ENCODE data around the gene DSP.

The DSP gene, protein sequence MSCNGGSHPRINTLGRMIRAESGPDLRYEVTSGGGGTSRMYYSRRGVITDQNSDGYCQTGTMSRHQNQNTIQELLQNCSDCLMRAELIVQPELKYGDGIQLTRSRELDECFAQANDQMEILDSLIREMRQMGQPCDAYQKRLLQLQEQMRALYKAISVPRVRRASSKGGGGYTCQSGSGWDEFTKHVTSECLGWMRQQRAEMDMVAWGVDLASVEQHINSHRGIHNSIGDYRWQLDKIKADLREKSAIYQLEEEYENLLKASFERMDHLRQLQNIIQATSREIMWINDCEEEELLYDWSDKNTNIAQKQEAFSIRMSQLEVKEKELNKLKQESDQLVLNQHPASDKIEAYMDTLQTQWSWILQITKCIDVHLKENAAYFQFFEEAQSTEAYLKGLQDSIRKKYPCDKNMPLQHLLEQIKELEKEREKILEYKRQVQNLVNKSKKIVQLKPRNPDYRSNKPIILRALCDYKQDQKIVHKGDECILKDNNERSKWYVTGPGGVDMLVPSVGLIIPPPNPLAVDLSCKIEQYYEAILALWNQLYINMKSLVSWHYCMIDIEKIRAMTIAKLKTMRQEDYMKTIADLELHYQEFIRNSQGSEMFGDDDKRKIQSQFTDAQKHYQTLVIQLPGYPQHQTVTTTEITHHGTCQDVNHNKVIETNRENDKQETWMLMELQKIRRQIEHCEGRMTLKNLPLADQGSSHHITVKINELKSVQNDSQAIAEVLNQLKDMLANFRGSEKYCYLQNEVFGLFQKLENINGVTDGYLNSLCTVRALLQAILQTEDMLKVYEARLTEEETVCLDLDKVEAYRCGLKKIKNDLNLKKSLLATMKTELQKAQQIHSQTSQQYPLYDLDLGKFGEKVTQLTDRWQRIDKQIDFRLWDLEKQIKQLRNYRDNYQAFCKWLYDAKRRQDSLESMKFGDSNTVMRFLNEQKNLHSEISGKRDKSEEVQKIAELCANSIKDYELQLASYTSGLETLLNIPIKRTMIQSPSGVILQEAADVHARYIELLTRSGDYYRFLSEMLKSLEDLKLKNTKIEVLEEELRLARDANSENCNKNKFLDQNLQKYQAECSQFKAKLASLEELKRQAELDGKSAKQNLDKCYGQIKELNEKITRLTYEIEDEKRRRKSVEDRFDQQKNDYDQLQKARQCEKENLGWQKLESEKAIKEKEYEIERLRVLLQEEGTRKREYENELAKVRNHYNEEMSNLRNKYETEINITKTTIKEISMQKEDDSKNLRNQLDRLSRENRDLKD (N-terminal part only)

DNA sequence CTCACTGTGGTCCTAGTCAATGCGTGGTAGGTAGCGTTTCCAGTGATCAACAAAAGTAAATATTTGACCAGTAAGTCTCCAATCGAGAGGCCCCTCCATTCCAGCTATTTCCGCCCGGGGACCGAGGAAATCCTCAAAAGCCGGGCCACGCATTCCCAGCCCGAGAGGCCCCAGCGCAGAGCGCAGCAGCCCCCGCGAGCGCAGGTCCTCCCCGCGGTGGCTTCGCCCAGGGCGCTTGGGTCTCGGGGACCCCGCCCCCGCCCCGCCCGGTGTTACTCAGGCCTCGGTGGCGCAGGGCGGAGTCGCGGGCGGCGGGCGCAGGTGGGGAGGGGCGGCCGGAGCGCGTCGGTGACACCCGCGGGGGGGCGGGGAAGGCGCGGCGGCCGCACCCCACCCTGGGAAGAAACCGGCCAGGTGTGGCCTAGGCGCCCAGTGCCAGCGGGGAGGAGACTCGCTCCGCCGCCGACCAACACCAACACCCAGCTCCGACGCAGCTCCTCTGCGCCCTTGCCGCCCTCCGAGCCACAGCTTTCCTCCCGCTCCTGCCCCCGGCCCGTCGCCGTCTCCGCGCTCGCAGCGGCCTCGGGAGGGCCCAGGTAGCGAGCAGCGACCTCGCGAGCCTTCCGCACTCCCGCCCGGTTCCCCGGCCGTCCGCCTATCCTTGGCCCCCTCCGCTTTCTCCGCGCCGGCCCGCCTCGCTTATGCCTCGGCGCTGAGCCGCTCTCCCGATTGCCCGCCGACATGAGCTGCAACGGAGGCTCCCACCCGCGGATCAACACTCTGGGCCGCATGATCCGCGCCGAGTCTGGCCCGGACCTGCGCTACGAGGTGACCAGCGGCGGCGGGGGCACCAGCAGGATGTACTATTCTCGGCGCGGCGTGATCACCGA lies at the start of gene DSP:
Gene DSP (plus strand): TSS at position 497 of the 890 bp plus-strand sequence. CDS start 245 bp downstream, at position 742.
- DNase-seq (ENCODE audit: low read depth in 2 of 3, low spot score in 2 of 3), result peak in 1 of 3 experiments; percentile 9

DNA sequence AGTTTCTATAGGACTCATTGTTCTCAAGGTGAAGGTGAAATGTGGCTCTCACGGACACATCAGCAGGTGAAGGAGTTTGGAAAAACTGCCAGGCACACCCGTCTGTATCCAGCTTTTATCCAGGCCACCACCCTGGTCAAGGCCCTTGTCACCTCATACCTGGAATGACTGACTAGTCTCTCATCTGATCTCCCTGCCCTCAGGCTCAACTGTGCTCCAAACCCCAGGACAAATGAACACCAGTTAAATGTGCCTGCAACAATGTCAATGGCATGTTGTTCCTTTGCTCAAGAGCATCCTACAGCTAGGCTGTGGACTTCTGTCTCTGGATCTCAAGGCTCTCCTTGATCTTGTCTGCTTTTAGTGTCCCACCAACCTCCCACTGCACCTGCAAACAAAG lies 47.6 kb upstream of the DSP start:
- DNase-seq (ENCODE audit: low read depth in 2 of 3, low spot score in 2 of 3), result no peak

DNA sequence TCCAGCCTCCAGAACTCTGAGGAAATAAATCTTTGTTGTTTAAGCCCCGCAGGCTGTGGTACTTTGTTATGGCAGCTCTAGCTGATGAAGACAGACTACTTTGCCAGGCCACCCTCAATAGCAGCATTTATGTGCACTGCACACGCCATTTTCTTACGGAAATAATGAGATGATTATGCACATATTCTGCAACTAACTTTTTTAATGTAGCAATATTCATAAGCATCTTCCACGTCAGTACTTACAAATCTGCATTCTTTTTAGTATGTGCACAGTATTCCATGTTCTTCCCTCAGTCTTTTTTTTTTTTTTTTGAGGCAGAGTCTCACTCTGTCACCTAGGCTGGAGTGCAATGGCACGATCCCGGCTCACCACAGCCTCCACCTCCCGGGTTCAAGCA lies 46.8 kb upstream of the DSP start:
- DNase-seq (ENCODE audit: low read depth in 2 of 3, low spot score in 2 of 3), result no peak

DNA sequence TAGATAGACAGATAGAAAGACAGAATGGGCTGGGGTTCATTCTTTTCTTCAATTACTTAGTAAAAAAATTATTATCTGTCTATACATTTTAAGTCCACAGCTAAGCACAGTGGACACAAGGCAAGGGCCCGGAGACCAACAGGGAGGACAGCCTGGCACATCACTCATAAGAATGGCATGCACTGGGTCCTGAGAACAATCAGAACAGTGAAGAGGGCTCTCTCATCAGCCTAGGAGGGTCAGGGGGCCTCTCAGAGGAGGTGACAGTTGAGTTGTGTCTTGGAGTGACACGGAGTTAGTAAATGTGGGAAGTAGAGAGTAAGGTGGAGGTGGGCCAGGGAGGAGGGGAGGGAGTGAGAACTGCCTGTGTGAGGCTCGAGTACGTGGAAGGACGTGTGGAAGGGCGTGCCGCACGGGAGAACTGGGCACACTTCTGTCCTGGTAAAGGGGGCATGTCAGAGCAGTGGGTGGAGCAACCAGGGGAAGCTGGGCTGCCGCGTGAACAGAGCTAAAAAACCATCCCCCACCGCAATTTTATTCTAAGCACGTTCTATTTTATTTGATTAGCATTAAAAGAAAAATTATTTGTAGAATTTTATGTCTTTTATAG lies 45.1 kb upstream of the DSP start:
- DNase-seq (ENCODE audit: low read depth in 2 of 3, low spot score in 2 of 3), result no peak

DNA sequence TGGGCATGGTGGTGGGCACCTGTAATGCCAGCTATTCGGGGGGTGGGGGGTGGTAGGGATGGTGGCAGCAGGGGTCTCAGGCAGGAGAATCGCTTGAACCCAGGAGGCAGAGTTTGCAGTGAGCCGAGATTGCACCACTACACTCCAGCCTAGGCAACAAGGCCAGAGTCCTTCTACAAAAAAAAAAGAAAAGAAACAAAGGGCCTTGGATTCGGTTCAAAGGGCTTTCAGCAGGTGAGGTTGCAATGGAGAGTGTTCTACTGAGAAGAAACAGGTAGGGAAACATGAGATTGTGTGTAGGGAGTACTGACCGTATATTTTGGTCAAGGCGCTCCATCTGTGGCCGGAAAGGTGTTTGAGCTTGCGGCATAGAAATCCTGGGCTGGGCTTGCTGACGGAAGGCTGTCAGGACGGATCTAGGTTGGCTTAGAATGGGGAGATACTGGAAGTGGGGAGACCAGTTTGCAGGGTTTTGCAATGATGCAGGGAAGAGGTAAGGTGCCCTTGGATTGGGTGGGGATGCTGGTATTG lies 40.7 kb upstream of the DSP start:
- DNase-seq (ENCODE audit: low read depth in 2 of 3, low spot score in 2 of 3), result no peak

DNA sequence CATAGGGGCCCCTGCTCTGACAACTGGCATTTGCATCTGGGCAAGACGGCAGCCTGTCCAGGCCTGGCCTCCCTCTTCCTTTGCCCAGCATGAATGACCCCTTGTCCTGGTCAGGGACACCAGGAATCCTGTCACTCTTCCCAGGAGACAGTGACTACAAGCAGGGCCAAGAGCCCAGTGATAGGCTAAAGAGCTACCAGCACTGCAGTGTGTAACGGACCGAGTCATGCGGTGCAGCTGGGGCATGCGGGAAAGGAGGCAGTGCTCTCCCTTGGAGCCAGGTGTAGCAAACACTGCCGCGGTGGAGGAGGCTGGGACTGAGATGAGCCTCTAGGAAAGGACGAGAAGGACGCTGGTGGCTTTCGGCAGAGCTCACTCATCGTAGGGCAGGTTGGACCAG lies 38.7 kb upstream of the DSP start:
- no peak for DNase-seq (ENCODE audit: low read depth in 2 of 3, low spot score in 2 of 3)

DNA sequence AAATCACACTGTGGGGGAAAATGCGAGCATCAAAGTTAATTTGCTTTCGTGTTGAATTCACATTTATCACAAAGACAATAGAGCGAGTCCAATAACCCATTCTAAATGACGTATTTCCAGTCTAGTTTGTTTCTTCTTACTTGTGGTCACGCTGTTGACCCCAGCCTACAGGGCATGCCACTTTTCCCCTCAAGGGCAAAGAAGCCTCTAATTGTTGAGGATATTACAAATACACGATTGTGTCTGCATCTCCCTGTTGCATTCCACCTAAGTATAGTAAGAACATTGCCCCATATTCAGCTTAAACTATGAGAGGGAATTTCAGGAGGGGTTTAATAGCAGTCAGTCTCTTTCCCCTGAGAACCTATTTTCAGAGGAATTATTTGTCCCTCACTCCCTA lies 37.4 kb upstream of the DSP start:
- DNase-seq (ENCODE audit: low read depth in 2 of 3, low spot score in 2 of 3), result no peak

DNA sequence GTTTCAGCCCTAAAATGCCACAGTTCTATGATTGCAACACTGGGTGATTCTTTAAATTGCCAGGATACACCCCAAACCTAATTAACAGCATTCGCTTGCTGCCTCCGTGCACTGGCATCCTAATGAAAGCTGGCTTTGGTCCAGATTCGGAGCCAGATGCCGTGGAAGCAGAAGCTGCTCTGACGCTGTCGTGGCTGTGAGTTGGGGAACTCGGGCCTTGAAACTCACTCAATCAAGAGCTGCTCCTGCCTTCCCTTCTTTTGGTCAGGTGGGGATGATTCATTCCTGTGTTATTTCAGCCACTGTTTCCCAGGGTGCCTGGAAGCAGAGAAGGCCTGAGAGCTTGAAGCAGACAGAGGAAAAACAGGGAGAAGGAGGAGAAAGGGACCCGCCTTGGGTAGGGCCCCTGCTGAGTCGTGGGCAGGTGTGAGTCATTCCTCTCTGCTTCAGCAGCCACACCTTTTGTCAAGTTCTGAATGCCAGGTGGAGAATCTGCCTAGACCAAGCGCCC lies 36.2 kb upstream of the DSP start:
- DNase-seq (ENCODE audit: low read depth in 2 of 3, low spot score in 2 of 3), result no peak

DNA sequence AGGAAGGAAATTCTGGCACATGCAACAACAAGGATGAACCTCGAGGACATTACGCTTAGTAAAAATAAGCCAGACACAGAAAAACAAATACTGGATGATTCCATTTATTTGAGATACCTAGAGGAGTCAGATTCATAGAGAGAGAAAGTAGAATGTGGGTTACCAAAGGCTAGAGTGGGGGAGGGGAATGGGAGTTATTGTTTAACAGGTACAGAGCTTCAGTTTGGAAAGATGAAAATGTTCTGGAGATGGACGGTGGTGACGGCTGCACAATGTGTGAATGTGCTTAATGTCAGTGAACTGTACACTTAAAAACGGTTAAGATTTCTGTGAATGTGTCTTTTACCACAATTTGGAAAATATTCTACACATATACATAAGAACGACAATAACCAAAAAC lies 33.9 kb upstream of the DSP start:
- no peak for DNase-seq (ENCODE audit: low read depth in 2 of 3, low spot score in 2 of 3)

DNA sequence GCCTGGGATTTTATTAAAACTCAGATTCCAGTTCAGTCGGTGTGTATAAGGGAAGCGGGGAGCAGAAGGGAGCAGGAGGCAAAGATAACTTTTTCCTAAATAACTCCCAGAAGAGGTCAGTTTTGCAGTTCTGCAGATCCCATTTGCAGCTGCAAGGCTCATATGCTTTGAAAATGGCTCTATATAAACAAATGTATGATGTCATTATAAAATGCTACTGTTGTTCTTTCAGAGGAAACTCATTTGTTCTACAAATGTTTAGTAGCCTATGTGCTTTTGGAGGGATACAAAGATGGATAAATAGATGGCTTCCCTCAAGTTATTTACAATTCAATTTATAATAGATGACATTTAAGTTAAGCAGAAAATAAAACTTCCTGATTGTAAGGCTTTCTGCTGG lies 29.2 kb upstream of the DSP start:
- DNase-seq (ENCODE audit: low read depth in 2 of 3, low spot score in 2 of 3), result no peak

DNA sequence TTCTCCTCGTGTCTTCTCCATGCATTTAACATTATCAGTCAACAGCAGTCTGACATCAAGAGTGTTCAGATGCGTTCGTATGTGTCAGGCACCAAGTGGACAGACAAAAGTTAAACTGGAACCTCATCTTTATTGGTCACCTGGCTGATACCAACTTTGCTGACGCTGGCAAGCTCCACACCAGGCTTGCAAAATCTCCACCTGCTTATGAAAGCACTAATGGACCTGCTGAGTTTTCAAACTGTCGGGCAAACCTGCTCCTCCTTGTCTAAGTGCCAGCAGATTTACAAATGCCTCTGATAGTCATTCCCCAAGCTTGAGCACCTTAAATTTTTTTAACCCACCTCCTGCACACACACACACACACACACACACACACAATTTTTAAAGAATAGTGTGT lies 27.9 kb upstream of the DSP start:
- no peak for DNase-seq (ENCODE audit: low read depth in 2 of 3, low spot score in 2 of 3)

DNA sequence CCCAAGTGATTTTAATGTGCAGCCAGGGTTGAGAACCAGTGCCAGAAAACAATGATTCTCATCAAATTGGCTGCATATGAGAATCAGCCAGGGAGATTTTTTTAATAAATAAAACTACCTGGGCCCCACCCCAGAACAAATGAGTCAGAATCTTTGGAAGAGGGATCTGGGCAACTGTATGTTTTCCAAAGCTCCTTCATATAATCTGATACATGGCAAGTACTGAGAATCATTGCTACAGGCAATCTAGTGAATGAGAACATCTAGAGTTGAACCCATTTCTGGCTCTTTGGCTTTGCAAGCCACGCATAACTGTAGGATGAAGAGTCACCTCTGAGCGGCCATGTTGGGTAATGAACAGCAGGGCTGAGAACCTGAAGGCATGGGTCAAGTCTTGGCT lies 26.1 kb upstream of the DSP start:
- no peak for DNase-seq (ENCODE audit: low read depth in 2 of 3, low spot score in 2 of 3)

DNA sequence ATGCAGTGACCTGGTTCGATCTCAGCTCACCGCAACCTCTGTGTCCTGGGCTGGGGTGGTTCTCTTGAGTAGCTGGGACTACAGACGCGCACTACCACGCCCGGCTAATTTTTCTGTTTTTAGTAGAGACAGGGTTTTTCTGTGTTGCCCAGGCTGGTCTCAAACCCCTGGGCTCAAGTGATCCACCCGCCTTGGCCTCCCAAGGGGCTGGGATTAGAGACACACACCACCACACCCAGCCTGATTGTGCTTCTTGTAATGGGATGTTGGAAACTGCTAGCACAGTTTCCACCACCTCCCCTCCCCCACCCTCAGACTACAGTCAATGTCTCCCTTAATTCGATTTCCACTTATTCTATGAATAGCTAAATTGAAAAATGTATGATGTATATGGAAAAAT lies 22.6 kb upstream of the DSP start:
- no peak for DNase-seq (ENCODE audit: low read depth in 2 of 3, low spot score in 2 of 3)

DNA sequence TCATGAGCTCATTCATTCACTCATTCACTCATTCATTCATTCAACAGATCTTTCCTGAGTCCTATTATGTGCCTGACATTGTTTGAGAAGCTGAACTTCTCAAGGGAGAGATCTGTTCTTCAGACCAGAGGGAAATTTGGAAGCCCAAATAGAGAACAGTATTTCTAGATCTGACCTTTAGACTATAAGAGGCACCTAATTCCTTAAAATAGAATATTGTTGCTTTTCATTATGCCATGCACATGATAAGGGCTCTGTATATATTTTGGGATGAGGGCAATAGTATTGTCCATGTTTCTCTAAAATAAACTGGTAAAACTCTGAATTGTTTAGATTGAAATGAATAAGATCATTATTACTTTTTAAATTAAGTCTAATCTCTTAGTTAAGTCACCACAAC lies 18.6 kb upstream of the DSP start:
- DNase-seq (ENCODE audit: low read depth in 2 of 3, low spot score in 2 of 3), result no peak

DNA sequence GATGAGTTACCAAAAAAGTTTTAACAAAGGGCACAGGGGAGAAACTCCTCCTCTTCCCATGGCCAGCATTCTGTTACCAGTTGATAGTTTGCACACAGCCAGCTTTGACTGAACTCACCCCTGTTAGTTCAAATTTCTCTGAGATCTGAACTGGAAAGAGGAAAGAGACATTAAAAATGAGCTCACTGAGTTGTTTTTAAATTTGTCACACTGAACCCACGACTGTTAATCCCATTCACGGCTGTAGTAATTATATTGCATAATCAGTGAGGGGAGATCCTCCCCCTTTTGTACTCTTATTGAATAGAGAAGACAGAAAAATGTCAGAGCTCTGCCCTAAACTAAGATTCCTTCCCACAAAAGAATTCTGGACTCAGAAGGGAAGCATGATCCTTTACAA lies 17.5 kb upstream of the DSP start:
- DNase-seq (ENCODE audit: low read depth in 2 of 3, low spot score in 2 of 3), result no peak

DNA sequence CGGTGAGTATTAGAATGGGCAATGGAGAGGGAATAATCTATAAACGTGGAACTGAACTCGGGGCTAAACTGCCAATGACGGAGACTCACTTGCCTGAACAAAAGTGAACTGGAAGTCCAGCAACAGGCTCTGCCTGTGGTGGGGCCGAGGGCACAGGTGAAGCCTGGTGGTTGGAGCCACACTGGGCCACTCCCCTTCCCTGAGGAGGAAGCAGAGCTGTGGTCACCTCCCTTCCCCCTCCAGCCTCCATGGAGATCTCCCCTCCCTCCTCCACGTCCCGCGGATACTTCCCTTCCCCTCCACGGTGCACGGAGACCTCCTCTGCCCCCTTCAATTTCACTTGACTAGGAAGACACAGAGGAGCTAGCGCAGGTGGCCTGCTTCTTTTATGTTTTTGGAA lies 14.7 kb upstream of the DSP start:
- no peak for DNase-seq (ENCODE audit: low read depth in 2 of 3, low spot score in 2 of 3)

DNA sequence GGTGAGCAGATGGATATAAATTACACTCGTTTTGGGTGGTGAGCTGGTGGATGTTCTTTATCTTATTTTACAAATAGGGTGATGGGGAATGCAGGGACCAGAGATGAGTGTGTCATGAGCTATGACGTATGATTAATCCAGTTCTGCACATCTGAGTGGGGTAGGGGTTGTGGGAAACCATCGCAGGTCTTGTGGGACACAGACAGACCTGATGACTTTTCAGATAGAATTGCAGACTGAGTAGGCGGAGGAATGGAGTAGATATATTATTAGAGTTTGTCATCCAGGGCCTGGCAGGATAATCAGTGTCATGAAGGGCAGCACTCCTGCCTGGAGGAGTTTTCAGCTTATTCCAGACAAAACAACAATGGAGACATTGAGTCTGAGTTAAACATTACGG lies 12.9 kb upstream of the DSP start:
- DNase-seq (ENCODE audit: low read depth in 2 of 3, low spot score in 2 of 3), result no peak

DNA sequence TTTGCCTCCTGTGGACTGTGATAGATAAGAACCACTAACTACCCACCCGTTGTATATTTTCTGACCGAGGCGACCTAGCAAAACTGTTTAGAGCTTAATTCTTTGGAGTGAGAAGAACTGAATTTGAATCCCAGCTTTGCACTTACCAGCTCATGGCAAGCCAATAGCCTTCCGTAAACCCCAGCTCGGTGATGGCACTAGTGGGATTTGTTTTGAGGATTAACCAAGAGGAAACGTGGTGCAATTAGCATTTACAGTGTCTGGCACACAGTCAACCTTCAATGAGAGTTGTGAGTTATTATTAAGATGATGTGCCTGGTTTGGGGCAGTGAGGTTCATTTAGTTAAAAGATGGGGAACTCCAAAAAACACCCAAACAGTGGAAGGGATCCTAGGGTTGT lies 12.3 kb upstream of the DSP start:
- DNase-seq (ENCODE audit: low read depth in 2 of 3, low spot score in 2 of 3), result no peak

DNA sequence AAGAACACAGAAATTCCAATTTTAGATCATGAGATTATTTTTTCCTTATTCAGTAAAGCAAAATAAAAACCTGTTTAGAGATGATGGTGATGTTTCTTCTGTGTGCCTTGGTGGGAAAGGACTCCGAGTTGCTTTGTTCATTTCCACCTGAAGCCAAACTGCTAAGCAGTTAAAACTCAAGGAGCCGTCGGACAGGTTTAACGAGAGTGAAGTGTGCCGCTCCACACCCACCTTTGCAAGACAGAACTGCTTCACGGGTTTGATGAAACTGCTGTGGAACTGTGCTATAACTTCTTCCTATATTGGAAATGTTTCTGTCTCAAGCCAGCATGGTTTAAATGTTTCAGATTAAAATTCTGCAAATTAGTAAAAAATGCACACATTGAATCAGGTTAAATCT lies 9.2 kb upstream of the DSP start:
- no peak for DNase-seq (ENCODE audit: low read depth in 2 of 3, low spot score in 2 of 3)

DNA sequence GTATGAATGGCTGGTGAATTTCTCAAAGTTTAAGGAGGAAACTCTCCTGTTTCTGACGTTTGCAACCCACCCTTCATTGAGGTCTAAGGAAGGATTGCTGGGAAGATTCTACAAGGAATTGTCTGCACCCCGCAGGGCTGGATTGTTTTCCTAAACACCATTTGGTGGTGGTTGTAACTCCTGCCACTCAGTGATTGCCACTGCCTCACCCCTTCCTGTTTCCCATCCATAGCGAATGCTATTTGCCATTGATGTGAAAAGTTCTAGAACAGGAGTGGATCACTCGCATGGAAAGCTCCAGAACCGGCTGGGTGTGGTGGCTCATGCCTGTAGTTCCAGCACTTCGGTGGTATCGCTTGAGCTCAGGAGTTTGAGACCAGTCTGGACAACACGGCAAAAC lies 8.7 kb upstream of the DSP start:
- no peak for DNase-seq (ENCODE audit: low read depth in 2 of 3, low spot score in 2 of 3)

Measured in activated CD8-positive, alpha-beta memory T cell treated with anti-CD3 and anti-CD28 coated beads for 48 hours (primary cell).